Epithelial cell of esophagus (primary cell): ENCODE results near the gene MAD1L1.

Experiments
- DNase-seq: peaks from one replicate; pipeline ENCODE4 v3.0.0; 2010; ENCODE audit warnings: low read depth
- H3K4me3 ChIP-seq: 2 replicates; pipeline ENCODE4 v1.5.1; 2011; ENCODE audit warnings: mild to moderate bottlenecking, low read length, control low read depth
- CTCF ChIP-seq: IDR thresholded peaks from 2 replicates; pipeline ENCODE4 v1.5.1; 2011; ENCODE audit warnings: low read depth, mild to moderate bottlenecking, low read length, control low read depth, inconsistent platforms; ENCODE audit not compliant: insufficient read depth; ENCODE audit errors: missing control alignments

MAD1L1 gene

GRCh38 chr7:1867370-1868260 is 365.1 kb downstream of the MAD1L1 start:
- no peak for TF ChIP-seq CTCF
- no peak overlapping the region for H3K4me3 ChIP-seq
- DNase-seq = no peak

- no peak overlapping the region for H3K4me3 ChIP-seq
- DNase-seq = no peak
- TF ChIP-seq CTCF = no peak
Measured at GRCh38 chr7:1866601-1867000, 366.1 kb downstream of the MAD1L1 start.

DNA sequence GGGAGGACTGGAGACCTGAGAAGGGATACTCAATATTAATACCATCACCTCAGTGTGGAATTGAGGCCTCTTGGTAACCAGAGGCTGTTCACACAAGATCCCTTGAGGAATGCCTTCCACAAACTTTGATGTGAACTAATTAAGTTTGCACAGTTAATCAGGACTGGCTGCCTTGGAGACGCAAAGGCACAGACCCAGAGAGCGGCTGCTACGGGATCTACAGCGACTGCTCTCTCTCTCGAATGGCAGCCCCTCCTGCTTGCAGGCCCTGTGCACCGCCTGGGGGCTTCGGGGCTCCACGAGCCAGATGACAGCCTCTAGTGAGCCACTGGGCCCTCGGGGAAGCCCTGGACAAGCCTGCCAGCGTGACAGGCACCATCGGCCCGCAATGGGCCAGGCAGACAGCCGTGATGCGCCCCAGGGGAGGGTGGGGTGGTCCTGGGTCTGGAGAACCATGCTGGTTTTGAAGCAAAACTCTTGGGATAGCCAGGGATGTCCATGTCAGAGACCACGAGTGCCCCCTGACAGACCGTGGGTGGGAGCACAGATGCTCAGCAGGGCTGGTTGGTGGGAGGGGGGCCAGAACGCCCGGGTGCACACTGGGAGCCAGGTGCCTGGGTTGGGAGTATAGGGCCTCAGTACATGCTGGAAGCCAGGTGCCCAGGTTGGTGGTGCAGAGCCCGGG is 367.0 kb downstream of the MAD1L1 start:
- no peak for DNase-seq
- no peak for TF ChIP-seq CTCF
- H3K4me3 ChIP-seq = no peak overlapping the region

- H3K4me3 ChIP-seq = no peak overlapping the region
- TF ChIP-seq CTCF = no peak
- DNase-seq = no peak
Measured at GRCh38 chr7:1865000-1865555, 367.7 kb downstream of the MAD1L1 start.

GRCh38 chr7:1864161-1864940 is 368.4 kb downstream of the MAD1L1 start:
- no peak for DNase-seq
- no peak for TF ChIP-seq CTCF
- H3K4me3 ChIP-seq = no peak overlapping the region

DNA sequence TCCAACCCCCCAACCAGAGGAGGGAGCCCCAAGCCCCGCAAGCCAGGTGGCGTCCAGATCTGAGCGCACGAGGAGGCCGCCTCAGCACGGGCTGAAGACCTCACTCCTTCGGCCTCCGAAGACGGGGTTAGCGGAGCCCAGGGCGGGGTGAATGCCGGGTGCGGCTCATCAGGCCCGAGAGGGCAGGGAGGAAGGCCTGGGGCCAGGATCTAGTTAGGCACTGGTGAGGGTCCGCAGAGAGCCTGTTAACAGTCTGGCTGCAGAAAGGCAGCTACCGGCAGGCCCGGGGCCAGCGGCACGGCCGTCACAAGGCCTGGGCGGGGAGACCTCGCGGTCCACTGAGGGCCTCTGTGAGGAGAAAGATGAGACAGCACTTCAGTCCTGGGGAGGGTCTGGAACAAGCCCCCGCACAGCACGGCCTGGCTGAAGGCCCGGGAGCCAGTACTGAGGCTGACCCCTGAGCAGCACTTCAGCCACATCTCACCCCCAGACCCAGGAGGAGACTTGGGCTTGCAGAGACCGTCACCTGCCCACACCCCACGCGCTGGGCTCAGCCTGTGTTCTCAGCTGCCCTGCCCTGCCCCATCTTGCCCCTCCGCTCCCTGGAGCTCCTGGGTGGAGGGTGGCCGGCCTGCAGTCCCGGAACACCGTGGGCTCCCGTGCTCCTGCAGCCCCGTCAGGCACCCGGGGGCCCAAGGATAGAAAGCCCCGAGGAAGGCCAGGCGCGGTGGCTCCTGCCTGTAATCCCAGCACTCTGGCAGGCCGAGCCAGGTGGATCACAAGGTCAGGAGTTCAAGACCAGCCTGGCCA is 369.4 kb downstream of the MAD1L1 start:
- H3K4me3 ChIP-seq = no peak overlapping the region
- no peak for DNase-seq
- TF ChIP-seq CTCF = no peak
